ENCODE data around the gene R3HCC1L.

GRCh38 chr10:98163941-98164340, 29.5 kb downstream of the R3HCC1L start:
- TF ChIP-seq, protein P1, sequence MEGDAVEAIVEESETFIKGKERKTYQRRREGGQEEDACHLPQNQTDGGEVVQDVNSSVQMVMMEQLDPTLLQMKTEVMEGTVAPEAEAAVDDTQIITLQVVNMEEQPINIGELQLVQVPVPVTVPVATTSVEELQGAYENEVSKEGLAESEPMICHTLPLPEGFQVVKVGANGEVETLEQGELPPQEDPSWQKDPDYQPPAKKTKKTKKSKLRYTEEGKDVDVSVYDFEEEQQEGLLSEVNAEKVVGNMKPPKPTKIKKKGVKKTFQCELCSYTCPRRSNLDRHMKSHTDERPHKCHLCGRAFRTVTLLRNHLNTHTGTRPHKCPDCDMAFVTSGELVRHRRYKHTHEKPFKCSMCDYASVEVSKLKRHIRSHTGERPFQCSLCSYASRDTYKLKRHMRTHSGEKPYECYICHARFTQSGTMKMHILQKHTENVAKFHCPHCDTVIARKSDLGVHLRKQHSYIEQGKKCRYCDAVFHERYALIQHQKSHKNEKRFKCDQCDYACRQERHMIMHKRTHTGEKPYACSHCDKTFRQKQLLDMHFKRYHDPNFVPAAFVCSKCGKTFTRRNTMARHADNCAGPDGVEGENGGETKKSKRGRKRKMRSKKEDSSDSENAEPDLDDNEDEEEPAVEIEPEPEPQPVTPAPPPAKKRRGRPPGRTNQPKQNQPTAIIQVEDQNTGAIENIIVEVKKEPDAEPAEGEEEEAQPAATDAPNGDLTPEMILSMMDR (IDR thresholded peaks at IDR 0.05; ENCODE audit: poor library complexity, severe bottlenecking), result no peak
- TF ChIP-seq EZH2 (IDR thresholded peaks at IDR 0.05; ENCODE audit: borderline replicate concordance, insufficient read depth, low read length, poor library complexity, severe bottlenecking) (no peak), POLR2AphosphoS5 (IDR thresholded peaks at IDR 0.05) (no peak), EP300 (conservative IDR thresholded peaks at IDR 0.05; ENCODE audit: poor library complexity, severe bottlenecking) (no peak), RAD21 (conservative IDR thresholded peaks at IDR 0.05) (no peak), TAF1 (IDR thresholded peaks at IDR 0.05; ENCODE audit: low read depth) (no peak)
- TF ChIP-seq, protein P2, sequence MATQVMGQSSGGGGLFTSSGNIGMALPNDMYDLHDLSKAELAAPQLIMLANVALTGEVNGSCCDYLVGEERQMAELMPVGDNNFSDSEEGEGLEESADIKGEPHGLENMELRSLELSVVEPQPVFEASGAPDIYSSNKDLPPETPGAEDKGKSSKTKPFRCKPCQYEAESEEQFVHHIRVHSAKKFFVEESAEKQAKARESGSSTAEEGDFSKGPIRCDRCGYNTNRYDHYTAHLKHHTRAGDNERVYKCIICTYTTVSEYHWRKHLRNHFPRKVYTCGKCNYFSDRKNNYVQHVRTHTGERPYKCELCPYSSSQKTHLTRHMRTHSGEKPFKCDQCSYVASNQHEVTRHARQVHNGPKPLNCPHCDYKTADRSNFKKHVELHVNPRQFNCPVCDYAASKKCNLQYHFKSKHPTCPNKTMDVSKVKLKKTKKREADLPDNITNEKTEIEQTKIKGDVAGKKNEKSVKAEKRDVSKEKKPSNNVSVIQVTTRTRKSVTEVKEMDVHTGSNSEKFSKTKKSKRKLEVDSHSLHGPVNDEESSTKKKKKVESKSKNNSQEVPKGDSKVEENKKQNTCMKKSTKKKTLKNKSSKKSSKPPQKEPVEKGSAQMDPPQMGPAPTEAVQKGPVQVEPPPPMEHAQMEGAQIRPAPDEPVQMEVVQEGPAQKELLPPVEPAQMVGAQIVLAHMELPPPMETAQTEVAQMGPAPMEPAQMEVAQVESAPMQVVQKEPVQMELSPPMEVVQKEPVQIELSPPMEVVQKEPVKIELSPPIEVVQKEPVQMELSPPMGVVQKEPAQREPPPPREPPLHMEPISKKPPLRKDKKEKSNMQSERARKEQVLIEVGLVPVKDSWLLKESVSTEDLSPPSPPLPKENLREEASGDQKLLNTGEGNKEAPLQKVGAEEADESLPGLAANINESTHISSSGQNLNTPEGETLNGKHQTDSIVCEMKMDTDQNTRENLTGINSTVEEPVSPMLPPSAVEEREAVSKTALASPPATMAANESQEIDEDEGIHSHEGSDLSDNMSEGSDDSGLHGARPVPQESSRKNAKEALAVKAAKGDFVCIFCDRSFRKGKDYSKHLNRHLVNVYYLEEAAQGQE (IDR thresholded peaks at IDR 0.05; ENCODE audit: borderline replicate concordance), result no peak

All from neural cell (in vitro differentiated cells).